Measurements from ENCODE around the gene RAD51B.

RAD51B gene

DNA sequence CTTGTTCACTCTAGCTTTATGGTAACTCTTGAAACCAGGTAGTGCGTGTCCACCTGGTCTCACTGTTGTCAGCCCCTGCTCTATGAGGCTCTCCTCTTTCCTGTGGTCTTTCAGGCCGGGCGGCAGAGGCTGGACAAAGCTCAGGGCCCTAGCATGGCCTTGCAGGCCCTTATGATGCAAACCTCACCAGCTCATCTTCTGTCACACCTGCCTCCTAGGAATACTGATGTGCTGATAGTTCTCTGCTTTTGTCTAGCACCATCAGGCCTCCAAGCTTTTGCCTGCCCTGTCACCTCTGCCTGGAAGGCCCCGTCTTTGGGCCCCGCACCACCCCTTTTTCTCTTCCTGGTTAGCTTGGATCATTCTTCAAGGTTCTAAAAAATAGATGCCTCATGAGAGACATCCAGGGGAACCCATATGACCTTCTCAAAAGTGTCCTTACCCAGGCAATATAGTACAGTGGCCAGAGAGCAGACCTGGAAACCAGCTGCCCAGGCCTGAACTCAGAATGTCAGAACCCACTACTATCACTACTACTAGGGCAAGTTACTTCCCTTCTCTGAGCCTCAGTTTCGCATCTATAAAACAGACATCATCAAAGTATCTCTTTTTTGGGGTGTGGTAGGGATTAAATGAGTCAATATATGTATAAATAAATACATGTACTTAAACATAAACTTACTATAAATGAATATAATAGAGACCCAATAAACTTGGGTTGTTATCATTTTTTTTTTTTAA lies 881.6 kb downstream of the RAD51B start:
- TF ChIP-seq, protein P1, sequence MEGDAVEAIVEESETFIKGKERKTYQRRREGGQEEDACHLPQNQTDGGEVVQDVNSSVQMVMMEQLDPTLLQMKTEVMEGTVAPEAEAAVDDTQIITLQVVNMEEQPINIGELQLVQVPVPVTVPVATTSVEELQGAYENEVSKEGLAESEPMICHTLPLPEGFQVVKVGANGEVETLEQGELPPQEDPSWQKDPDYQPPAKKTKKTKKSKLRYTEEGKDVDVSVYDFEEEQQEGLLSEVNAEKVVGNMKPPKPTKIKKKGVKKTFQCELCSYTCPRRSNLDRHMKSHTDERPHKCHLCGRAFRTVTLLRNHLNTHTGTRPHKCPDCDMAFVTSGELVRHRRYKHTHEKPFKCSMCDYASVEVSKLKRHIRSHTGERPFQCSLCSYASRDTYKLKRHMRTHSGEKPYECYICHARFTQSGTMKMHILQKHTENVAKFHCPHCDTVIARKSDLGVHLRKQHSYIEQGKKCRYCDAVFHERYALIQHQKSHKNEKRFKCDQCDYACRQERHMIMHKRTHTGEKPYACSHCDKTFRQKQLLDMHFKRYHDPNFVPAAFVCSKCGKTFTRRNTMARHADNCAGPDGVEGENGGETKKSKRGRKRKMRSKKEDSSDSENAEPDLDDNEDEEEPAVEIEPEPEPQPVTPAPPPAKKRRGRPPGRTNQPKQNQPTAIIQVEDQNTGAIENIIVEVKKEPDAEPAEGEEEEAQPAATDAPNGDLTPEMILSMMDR (IDR thresholded peaks at IDR 0.05; ENCODE audit: low read depth, low read length, missing control alignments): no peak
- DNase-seq: no peak
- no peak overlapping the region for H3K4me3 ChIP-seq (ENCODE audit: low read depth, low read length)
- no peaks in the 10 kb centered on the region for H3K36me3 ChIP-seq (replicated peaks)
- in situ Hi-C loops (cut with HindIII; ENCODE audit: low pct_ligation_motif_present, low sequenced_read_pairs): no loop called here
- H3K27ac ChIP-seq: no peak overlapping the region
- no peaks in the 10 kb centered on the region for H3K27me3 ChIP-seq (replicated peaks)

DNA sequence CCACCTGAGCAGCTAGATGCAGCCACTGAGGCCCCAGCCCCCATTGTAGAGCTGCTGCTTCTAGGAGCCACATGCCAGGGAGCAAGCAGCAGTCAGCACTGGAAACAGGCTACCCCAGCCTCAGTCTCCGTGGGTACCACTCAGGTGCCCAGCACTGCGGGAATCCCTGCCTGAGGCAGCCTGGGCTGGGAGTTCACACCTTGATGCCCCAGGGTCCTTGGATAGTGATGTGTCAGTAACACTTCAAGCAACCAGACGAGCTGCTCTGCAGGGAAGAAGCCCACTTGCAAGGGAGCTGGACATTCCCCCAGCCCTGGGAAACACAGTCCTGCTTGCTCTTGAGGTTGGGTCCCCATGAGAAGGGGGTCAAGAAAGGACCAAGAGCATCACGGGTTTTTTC lies 882.6 kb downstream of the RAD51B start:
- in situ Hi-C loops (cut with HindIII; ENCODE audit: low pct_ligation_motif_present, low sequenced_read_pairs): no loop called here
- Histone ChIP-seq H3K27me3 (replicated peaks) (no peaks in the 10 kb centered on the region), H3K27ac (no peak overlapping the region), H3K36me3 (replicated peaks) (no peaks in the 10 kb centered on the region), H3K4me3 (ENCODE audit: low read depth, low read length) (no peak overlapping the region)
- TF ChIP-seq, protein P1 (IDR thresholded peaks at IDR 0.05; ENCODE audit: low read depth, low read length, missing control alignments): no peak
- DNase-seq: no peak

DNA sequence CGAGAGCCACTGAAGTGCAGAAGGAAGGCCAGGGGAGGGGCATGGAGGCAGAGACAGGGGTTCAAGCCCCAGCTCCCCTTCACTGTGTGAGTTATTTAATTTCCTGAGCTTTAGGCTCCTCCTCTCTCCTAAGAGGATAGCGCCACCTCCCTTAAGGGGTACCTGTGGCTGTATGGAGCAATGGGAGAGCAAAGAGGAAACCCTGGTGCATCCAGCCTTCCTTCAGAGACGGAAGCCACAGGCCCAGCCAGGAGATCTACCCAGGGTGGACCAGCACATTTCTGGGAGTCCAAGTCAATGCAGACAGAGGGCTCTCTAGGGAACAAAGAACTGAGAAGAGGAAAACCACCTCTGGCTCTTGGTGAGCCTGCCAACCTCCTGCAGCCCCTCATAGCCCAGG lies 883.0 kb downstream of the RAD51B start:
- no peaks in the 10 kb centered on the region for H3K27me3 ChIP-seq (replicated peaks)
- no peak for DNase-seq
- H3K27ac ChIP-seq: no peak overlapping the region
- no peaks in the 10 kb centered on the region for H3K36me3 ChIP-seq (replicated peaks)
- in situ Hi-C loops (cut with HindIII; ENCODE audit: low pct_ligation_motif_present, low sequenced_read_pairs): no loop called here
- no peak overlapping the region for H3K4me3 ChIP-seq (ENCODE audit: low read depth, low read length)
- TF ChIP-seq, protein P1 (IDR thresholded peaks at IDR 0.05; ENCODE audit: low read depth, low read length, missing control alignments): no peak

DNA sequence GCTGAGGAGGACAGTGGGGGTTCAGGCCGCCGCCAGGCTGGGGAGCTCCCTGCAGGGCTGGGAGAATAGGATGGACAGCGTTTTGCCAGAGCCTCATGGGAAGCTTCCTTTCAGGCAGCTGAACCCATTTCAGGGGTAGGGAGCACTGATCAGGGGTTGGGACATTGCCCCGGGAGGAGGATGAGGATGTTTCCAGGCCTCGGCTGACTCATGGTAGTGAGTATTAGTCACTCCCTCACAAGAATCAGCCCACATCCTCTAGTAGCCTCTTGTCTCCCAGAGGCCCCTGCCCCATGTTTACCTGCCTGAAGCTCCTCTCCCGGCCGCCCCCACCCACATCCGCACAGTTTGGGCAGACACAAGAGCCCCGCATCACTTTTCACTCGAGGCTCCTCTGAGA lies 883.5 kb downstream of the RAD51B start:
- H3K27me3 ChIP-seq (replicated peaks): no peaks in the 10 kb centered on the region
- in situ Hi-C loops (cut with HindIII; ENCODE audit: low pct_ligation_motif_present, low sequenced_read_pairs): no loop called here
- no peak overlapping the region for H3K4me3 ChIP-seq (ENCODE audit: low read depth, low read length)
- peak; percentile 68 for DNase-seq
- H3K36me3 ChIP-seq (replicated peaks): no peaks in the 10 kb centered on the region
- TF ChIP-seq, protein P1 (IDR thresholded peaks at IDR 0.05; ENCODE audit: low read depth, low read length, missing control alignments): no peak
- peak overlapping the region; percentile 28 for H3K27ac ChIP-seq

DNA sequence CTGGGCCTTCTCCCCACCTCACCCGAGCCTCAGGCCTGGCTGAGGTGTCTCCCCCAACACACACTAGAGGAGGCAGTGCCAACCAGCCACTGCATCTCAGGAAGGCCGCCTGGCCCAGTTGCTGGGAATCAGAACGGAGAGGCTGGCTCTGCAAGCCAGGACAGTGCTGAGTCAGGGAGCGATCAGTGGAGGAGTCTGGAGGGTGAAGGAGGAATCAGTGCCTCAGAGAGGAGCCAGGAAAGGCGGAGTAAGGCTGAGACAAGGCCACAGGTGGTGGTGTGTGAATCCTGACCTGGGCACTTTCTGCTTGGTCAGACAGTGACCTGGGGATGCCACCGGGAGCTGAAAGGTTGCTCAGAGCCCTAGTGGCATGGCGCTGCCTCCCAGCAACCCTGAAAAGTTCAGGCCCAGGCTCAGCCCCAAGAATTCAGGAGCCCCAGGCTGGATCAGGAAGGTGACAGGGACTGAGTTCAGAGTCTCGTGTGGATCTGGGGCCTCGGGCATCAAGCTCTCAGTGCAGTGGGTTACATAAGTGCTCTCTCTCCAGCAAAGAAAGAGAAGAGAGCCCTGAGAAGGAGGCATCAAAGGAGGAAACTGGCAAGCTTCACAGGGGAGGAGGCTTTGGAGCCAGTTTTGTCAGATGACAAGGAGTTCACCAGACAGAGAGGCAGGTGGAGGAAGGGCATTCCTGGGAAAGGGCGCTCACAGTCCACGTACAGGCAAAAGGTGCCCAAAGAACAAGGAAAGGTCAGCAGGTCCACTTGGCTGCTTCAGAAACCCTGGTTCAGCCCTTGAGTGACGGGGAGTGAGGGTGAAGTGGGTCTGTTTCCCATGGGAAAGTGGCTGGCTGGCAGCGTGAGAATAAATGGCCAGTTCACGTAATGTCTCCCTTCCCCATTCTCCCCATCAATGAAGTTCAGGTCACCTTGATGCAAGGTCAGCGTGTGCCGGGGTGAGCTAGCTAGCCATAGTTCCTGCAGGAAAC lies 885.4 kb downstream of the RAD51B start:
- in situ Hi-C loops (cut with HindIII; ENCODE audit: low pct_ligation_motif_present, low sequenced_read_pairs): no loop called here
- DNase-seq: no peak
- Histone ChIP-seq H3K27me3 (replicated peaks) (no peaks in the 10 kb centered on the region), H3K27ac (no peak overlapping the region), H3K4me3 (ENCODE audit: low read depth, low read length) (no peak overlapping the region), H3K36me3 (replicated peaks) (no peaks in the 10 kb centered on the region)
- TF ChIP-seq, protein P1 (IDR thresholded peaks at IDR 0.05; ENCODE audit: low read depth, low read length, missing control alignments): no peak
